HK-2 (cell line): ENCODE results near the gene KSR1.

Experiments
- DNase-seq: peaks from one replicate; pipeline ENCODE4 v3.0.0-alpha.2; 2018; ENCODE audit not compliant: unreplicated experiment

The KSR1 gene

GRCh38 chr17:27550974-27551505, 94.8 kb downstream of the KSR1 start:
- no peak for DNase-seq

GRCh38 chr17:27551701-27552248, 95.5 kb downstream of the KSR1 start:
- no peak for DNase-seq

GRCh38 chr17:27552276-27552732, 96.1 kb downstream of the KSR1 start:
- DNase-seq = peak; percentile 54

GRCh38 chr17:27553019-27553511, 96.8 kb downstream of the KSR1 start:
- no peak for DNase-seq

GRCh38 chr17:27554152-27554551, 97.9 kb downstream of the KSR1 start:
- no peak for DNase-seq

GRCh38 chr17:27554911-27555310, 98.7 kb downstream of the KSR1 start:
- DNase-seq = no peak

GRCh38 chr17:27555339-27555738, 99.1 kb downstream of the KSR1 start:
- DNase-seq = no peak

GRCh38 chr17:27558341-27558740, 102.1 kb downstream of the KSR1 start:
- no peak for DNase-seq

GRCh38 chr17:27558842-27559505, 102.7 kb downstream of the KSR1 start:
- DNase-seq = no peak

- DNase-seq = peak; percentile 41
Measured at GRCh38 chr17:27559506-27560481, 103.5 kb downstream of the KSR1 start.

GRCh38 chr17:27560668-27561067, 104.4 kb downstream of the KSR1 start:
- DNase-seq = no peak

GRCh38 chr17:27562777-27563455, 106.7 kb downstream of the KSR1 start:
- no peak for DNase-seq

- DNase-seq = no peak
Measured at GRCh38 chr17:27563532-27563931, 107.3 kb downstream of the KSR1 start.

- no peak for DNase-seq
Measured at GRCh38 chr17:27564463-27564862, 108.2 kb downstream of the KSR1 start.

- no peak for DNase-seq
Measured at GRCh38 chr17:27565874-27566670, 109.8 kb downstream of the KSR1 start.

GRCh38 chr17:27566671-27567562, 110.7 kb downstream of the KSR1 start:
- DNase-seq = no peak

GRCh38 chr17:27567563-27567859, 111.3 kb downstream of the KSR1 start:
- DNase-seq = no peak

- DNase-seq = no peak
Measured at GRCh38 chr17:27568216-27568615, 112.0 kb downstream of the KSR1 start.

- no peak for DNase-seq
Measured at GRCh38 chr17:27568811-27569210, 112.6 kb downstream of the KSR1 start.

GRCh38 chr17:27569257-27569722, 113.0 kb downstream of the KSR1 start:
- DNase-seq = no peak
